ENCODE measurements around the gene PLA2G2F.

Gene PLA2G2F

DNA sequence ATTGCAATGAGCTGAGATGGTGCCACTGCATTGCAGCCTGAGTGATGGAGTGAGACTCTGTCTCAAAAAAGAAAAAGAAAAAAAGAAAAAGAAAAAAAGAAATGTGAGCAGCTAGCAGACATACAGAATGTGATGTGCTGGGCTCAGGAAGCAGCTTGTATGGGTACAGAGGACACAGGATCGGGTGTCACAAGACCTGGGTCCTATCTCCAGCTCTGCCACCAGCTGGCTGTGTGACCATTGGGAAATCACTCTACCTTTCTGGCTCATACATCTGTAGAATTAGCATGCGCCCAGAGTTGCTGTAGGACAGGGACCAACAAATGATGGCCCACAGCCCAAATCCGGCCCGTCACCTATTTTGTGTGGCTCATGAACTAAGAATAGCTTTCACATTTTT is 50.5 kb downstream of the PLA2G2F start:
- no peak for DNase-seq (ENCODE audit: low read depth)

DNA sequence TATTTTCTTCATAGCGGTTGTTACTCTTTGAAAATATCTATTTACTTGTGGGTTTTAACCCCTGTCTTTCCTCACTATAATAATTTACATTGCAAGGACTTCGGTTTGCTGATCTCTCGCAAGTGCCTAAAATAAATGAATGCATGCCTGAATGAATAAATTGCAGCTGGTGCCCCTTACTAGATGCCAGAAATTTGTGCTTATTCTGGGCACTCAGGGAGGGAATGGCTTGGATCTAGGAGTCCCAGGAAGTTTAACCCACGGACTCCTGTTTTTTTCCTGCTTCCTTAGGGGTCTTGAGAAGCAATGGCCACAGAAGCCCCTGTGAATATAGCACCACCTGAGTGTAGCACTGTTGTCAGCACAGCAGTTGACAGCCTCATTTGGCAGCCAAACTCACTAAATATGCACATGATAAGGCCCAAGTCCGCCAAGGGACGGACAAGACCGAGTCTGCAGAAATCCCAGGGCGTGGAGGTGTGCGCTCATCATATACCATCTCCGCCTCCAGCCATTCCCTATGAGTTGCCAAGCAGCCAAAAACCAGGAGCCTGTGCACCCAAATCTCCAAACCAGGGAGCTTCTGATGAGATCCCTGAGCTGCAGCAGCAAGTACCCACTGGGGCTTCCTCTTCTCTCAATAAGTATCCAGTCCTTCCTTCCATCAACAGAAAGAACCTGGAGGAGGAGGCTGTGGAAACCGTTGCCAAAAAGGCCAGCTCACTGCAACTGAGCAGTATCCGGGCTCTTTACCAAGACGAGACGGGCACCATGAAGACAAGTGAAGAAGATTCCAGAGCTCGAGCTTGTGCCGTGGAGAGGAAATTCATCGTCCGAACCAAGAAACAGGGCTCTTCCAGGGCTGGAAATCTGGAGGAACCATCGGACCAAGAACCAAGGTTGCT is 51.4 kb downstream of the PLA2G2F start:
- no peak for DNase-seq (ENCODE audit: low read depth)

DNA sequence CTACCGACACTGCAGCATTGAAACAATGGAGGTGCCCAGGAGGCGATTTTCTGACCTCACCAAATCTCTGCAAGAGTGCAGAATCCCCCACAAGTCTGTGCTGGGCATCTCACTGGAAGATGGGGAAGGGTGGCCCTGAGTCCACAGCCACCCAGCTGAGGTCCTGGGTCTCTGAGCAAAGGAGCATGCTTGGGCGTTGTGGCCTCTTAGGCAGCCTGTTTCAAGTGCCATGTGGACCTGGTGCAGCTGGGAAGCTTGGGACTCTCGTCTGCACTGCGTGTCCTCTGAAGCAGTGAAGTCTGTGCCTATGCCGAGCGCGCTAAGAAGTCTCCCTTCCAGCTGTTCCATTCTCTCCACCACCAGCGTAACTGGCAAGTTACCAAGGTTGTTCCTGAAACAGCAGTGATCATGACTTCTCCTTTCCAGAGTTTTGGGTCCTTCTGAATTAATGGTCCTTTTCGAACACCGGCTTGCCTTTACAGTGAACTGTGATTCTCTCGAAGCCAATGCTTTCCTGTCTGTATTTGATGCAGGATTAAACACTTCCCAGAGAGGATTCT is 52.2 kb downstream of the PLA2G2F start:
- DNase-seq (ENCODE audit: low read depth), result no peak

DNA sequence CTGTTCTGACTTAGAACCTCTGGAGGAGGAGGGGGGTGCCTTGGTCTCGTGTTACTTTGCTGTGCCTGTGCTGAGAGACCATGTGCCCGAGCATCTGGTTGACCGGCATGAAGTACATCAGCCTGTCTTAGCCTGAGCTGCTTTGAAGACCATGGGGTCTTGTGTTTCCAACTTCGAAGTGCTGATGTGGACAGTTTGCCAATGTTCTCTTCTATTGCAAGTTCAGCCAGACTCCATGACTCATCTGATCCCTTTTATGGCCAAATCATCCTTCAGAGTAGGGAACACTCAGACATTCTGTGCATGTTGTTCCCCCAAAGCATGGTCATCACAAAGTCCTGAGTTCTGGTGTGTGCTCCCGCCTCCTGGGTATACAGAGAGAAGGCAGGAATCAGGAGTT is 53.2 kb downstream of the PLA2G2F start:
- no peak for DNase-seq (ENCODE audit: low read depth)

DNA sequence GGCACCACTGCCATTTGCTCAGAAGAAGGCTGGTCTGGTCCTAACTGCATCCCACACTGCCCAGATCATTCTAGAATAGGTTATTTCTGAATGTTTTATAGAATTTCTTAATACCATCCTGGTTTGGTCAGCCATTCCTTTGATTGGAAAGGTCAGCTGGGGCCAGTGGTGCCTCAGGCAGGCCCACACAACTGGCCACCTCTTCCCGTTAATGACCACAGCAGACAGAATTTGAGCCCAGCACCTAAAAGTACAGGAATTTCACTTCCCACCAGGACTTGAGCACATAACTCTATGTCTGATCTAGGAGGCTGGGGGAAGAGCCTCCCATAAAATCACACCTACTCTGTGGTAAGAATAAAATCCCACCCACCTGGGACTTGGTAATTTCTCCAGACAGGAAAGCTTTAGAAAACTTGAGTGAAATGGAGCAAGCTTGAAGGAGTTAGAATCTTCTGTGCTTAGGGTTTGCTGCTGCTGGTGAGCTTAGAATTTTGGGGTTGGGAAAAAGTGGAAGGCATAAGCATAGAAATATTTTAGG is 53.8 kb downstream of the PLA2G2F start:
- no peak for DNase-seq (ENCODE audit: low read depth)

DNA sequence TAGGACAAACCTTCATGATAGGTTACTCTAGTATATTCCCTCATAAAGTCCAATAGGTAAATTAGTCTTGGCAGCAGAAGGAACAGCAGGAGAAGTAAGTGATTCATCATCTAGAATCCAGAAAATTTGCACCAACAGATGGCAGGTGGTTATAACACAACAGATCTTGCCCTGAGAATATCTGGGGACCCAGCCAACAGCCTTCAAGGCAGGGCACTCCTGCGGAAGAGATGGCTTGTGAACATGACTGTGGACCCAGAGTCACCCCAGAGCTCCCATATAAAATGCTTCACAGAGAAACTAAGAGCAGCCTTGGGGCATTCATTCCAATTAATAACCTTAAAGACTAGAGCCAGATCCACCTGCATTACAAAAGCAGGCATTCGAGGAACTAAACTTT is 55.1 kb downstream of the PLA2G2F start:
- DNase-seq (ENCODE audit: low read depth), result no peak

DNA sequence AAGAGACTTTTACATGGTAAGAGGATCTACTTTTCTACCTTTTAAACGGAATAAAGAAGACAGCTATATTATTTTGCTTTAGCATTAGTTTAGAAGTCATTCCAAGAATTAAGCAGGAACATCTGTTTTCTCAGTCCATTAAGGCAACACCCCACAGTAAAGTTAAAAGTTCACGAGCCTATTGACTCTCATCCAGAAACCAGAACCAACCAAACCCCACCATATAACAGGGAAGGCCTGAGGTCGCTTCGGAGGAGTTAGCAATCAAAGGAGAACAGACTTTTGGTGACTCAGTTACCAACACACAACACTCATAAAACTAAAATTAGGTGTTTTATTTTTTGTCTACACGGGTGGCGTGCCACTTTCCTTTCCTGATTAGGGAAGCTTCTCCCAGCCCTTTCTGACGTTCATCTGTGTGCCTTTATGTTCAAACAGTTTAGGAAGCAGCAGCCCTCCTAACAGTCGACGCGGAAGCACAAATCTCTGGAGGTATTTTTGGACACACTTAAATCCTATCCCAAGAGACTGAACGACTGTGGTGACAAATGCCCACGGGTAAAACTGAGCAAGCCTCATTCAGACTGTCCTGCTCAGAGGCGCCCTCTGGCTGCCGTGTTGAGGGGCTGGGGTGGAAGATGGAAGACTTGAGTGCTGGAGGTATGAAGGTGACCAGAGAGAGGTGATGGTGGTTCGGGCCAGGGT is 55.8 kb downstream of the PLA2G2F start:
- DNase-seq (ENCODE audit: low read depth), result no peak

DNA sequence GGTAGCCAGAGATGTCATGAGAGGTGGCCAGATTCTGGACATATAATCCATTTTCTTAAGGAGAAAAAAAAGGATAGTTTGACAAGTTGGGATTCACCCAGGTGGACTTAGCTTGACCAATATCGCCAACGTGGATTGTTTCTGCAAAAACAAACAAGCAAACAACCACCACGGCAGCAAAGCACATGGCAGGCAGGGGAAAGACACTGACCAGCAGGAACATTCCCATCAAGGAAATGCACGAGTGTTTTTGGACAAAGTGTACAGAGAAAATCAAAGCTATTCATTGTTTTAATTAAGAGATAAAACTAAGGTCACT is 56.3 kb downstream of the PLA2G2F start:
- no peak for DNase-seq (ENCODE audit: low read depth)

DNA sequence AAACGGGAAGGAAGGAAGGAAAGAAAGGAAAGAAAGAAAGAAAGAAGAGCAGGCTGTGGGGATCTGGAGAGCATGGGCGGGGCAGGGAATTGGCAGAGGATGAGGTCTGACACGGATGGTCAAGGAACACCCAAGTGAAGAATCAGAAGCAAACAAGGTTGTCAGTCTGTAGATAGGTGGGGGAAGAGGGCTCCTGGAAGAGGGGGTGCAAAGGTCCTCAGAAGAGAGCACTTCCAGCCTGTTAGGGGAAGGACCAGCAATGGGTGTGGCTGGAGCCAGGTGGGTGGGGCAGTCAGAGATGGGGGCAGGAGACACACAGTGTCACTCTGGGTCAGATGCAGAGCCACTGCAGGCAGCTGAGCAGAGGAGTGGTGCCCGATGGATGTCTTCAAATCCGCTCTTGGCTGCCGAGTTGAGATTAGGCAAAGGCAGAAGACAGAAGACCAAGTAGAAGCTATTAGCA is 58.2 kb downstream of the PLA2G2F start:
- no peak for DNase-seq (ENCODE audit: low read depth)

DNA sequence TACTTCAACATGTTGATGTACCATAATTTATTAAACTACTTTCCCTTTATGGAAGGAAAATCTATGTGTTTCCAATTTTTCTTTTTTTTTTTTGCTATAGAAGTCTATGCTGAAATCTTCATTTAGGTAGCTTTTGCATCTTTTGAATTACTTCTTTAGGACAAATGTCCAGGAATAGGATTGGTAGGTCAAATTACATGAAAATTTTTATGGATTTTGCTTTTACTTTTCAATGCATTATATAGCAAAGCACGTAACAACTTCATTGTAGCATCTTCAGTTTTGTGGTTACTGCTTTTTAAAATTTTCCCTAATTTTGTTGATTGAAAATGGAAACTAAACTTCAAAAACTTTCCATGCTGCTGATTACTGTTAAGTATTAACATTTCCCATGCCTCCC is 59.2 kb downstream of the PLA2G2F start:
- DNase-seq (ENCODE audit: low read depth), result no peak

DNA sequence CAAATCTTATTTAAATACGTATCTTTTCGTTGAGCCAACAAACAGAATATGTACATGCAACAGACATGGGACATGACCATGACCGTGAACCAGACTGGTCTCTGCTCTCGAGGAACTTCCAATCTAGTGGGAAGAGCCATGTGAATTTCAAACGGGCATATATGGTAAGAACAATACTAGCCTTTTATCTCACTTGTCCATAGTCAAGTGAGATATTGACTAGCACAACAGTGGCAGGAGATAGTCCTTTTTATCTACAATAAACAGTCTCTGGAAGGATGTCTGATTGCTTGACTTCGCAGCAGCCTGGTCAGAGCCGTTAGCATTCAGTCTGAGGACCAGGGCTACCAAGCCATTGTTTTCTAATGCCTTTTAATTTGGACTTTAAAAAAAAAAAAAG is 59.8 kb downstream of the PLA2G2F start:
- DNase-seq (ENCODE audit: low read depth), result no peak

DNA sequence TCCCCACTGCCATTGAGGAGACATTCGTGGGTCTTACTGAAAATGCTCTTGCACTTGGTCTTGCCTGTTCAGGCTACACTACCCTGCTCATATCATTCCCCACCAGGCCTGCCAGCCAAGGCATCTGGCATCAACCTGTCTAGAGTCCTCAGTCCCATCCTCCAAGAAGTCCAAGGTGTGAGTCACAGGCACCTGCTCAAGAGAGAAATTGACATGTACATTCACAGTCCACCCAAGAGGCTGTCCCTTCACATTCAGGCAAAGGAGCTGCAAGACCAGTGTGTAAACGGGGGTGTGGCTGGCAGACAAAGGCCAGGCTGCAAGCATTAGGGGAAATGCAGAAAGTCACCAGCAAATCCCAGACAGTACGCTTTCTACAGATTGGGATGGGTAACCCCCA is 60.3 kb downstream of the PLA2G2F start:
- DNase-seq (ENCODE audit: low read depth), result no peak

DNA sequence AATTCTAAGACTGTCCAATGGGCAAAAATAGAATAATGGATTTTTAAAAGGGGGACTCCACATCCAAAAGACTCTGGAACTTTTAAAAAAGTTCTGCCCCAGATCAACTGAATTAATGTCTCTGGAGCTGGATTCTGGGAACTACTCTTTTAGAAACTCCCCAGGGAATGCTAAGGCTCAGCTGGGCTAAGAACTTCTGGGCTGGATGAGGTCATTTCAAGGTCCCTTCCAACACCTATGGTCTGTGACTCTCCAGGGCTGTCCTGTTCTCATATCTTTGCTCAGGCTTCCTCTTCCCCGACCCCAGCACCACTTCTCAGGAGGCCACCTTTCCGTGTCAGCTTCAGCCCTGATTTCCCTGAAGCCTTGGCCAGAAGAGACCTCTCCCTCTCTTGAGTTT is 60.7 kb downstream of the PLA2G2F start:
- DNase-seq (ENCODE audit: low read depth), result no peak
